Mammary microvascular endothelial cell (primary cell): ENCODE data around the gene MIF. TPM values are rescaled to one million over a fixed set of nuclear protein-coding genes. Genes with fewer than 3 reads are reported as not detected.

Source experiments
- total RNA-seq: library from RNA; depleted of rRNA; stranded (reverse); fragments of >200 nt; gene quantifications from 2 replicates; pipeline ENCODE4 v1.2.3, GENCODE V29; 2015

The MIF gene
- total RNA-seq, result 660 and 704 TPM in 2 replicates

DNA sequence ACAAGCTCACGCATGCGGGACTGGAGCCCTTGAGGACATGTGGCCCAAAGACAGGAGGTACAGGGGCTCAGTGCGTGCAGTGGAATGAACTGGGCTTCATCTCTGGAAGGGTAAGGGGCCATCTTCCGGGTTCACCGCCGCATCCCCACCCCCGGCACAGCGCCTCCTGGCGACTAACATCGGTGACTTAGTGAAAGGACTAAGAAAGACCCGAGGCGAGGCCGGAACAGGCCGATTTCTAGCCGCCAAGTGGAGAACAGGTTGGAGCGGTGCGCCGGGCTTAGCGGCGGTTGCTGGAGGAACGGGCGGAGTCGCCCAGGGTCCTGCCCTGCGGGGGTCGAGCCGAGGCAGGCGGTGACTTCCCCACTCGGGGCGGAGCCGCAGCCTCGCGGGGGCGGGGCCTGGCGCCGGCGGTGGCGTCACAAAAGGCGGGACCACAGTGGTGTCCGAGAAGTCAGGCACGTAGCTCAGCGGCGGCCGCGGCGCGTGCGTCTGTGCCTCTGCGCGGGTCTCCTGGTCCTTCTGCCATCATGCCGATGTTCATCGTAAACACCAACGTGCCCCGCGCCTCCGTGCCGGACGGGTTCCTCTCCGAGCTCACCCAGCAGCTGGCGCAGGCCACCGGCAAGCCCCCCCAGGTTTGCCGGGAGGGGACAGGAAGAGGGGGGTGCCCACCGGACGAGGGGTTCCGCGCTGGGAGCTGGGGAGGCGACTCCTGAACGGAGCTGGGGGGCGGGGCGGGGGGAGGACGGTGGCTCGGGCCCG is at the start of gene MIF:
TSS of gene MIF (plus strand) at position 439 of the 765 bp plus-strand sequence. CDS start at position 531, 92 bp downstream.

DNA sequence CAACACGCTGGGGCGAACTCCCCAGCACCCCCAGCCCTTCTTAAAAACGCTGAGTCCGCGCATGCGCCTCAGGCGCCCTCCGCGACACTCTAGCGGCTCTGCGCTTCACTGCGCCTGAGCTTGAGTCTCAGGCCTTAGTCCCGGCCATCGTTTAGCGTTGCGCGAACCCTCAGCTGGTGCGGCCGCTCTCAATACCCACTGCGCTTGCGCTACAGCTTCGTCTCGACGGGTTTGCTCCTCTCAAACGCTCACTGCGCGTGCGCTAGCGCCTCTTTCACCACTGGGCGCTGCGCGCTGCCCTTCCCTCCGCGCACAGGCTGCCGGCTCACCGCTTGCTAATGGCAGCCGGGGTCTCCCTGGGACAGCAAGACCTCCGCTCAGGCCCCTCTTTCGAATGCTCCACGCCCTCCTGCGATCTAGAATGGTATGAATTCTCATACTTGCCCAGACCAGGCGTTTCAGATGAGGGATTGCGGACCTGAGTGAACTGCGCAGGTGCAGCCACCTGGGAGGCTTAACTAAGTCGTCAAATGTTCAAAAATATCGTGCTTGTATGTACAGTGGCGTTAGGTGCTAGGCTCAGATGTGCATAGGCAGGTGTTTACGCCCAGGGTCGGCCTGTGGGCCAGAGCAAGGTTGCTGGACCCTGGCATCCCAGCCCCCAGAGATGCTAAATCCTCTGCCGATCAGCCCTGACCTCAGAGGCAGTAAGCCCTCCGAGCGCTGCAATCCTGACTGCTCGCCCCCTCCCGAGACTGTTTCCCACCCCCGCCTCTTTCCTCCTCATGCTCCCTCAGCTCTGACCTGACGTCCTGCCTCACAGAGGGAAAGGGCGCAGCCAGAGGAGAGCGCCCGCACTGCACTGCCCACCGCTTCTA is 36.3 kb upstream of the MIF start, which contains the start of gene SLC2A11:
TSS of gene SLC2A11 (plus strand) at position 270 of the 878 bp plus-strand sequence. CDS start at position 395, 125 bp downstream.

Other genes starting within 250 kb of the MIF start
- not detected in 2 replicates for gene RGL4, start 203.4 kb upstream of the MIF start, total RNA-seq
- gene ZNF70, start 143.3 kb upstream of the MIF start, total RNA-seq, result 2.2 and 2.7 TPM in 2 replicates
- gene VPREB3, start 140.0 kb upstream of the MIF start, total RNA-seq, result not detected in 2 replicates
- gene C22orf15, start 131.4 kb upstream of the MIF start, total RNA-seq, result not detected in 2 replicates
- 8.1 and 23.5 TPM in 2 replicates for gene CHCHD10, start 126.4 kb upstream of the MIF start, total RNA-seq
- 4.1 and 5.2 TPM in 2 replicates for gene MMP11, start 121.5 kb upstream of the MIF start, total RNA-seq
- gene SMARCB1, start 107.4 kb upstream of the MIF start, total RNA-seq, result 111 and 119 TPM in 2 replicates
- 0.07 and 3.1 TPM in 2 replicates for gene DERL3, start 55.4 kb upstream of the MIF start, total RNA-seq
- gene SLC2A11, start 36.5 kb upstream of the MIF start, total RNA-seq, result 4.5 and 5.0 TPM in 2 replicates
- gene GSTT2B, start 66.8 kb downstream of the MIF start, total RNA-seq, result 9.9 and 11.7 TPM in 2 replicates
- 0.39 and 0.60 TPM in 2 replicates for gene DDTL, start 72.5 kb downstream of the MIF start, total RNA-seq
- gene DDT, start 80.1 kb downstream of the MIF start, total RNA-seq, result 116 and 127 TPM in 2 replicates
- gene GSTT2, start 85.8 kb downstream of the MIF start, total RNA-seq, result 1.3 and 6.1 TPM in 2 replicates
- not detected in 2 replicates for gene GSTT4, start 111.1 kb downstream of the MIF start, total RNA-seq
- 28.5 and 28.8 TPM in 2 replicates for gene CABIN1, start 116.9 kb downstream of the MIF start, total RNA-seq